Common myeloid progenitor, CD34-positive (primary cell): ENCODE results near the gene MEN1.
A peak's percentile ranks its signal among the peaks of the same experiment; 100 is the strongest.

Experiments used
- CTCF ChIA-PET: fragments of 350-600 bp; sonication (Branson Sonifier 250); formaldehyde crosslinking; loops from one replicate; lab custom pipeline; 2021; ENCODE audit warnings: antibody characterized with exemption; lab: Charles Lee
- POLR2A ChIA-PET: fragments of 350-600 bp; sonication (Branson Sonifier 250); formaldehyde crosslinking; loops from one replicate; lab custom pipeline; 2021; ENCODE audit warnings: antibody characterized with exemption; lab: Charles Lee
- DNase-seq, 3 donors: peaks; one replicate each; pipeline versions ENCODE4 v3.0.0 to v3.0.0-alpha.2; 2013
- H3K27ac ChIP-seq, 2 experiments: 1 replicate in 1 of 2; 2 replicates in 1 of 2; pipeline ENCODE4 v1.7.0; 2013; ENCODE audit warnings: inconsistent platforms in 2 of 2, low read length in 2 of 2, mild to moderate bottlenecking in 2 of 2, low read depth in 1 of 2, moderate library complexity in 1 of 2; ENCODE audit not compliant: severe bottlenecking in 2 of 2, insufficient read depth in 1 of 2, poor library complexity in 1 of 2
- H3K27me3 ChIP-seq, 5 experiments: replicated peaks in 2 of 5; 1 replicate in 3 of 5; 2 replicates in 2 of 5; pipeline versions ENCODE4 v1.6.1 to v1.7.0; 2013; ENCODE audit warnings: low read length in 4 of 5, mild to moderate bottlenecking in 2 of 5, moderate library complexity in 2 of 5, inconsistent platforms in 1 of 5; ENCODE audit not compliant: insufficient read depth in 5 of 5, control insufficient read depth in 4 of 5
- H3K36me3 ChIP-seq, 4 experiments: 1 replicate in 2 of 4; 2 replicates in 2 of 4; pipeline versions ENCODE4 v1.6.1 to v1.7.0; 2013; ENCODE audit warnings: low read length in 3 of 4, control low read depth in 1 of 4, mild to moderate bottlenecking in 1 of 4; ENCODE audit not compliant: control insufficient read depth in 4 of 4, insufficient read depth in 4 of 4
- H3K4me1 ChIP-seq, 4 experiments: 1 replicate in 3 of 4; 2 replicates in 1 of 4; pipeline versions ENCODE4 v1.6.1 to v1.7.1; 2013; ENCODE audit warnings: low read length in 3 of 4, mild to moderate bottlenecking in 3 of 4, control low read depth in 1 of 4, inconsistent platforms in 1 of 4, moderate library complexity in 1 of 4; ENCODE audit not compliant: control insufficient read depth in 4 of 4, insufficient read depth in 4 of 4; ENCODE audit errors: control extremely low read depth in 1 of 4
- H3K4me3 ChIP-seq, 7 experiments: 1 replicate in 4 of 7; 2 replicates in 3 of 7; pipeline versions ENCODE4 v1.5.1 to v1.7.0; 2013; ENCODE audit warnings: mild to moderate bottlenecking in 7 of 7, low read length in 6 of 7, moderate library complexity in 6 of 7, inconsistent platforms in 2 of 7, low read depth in 2 of 7, control low read depth in 1 of 7; ENCODE audit not compliant: insufficient read depth in 4 of 7, control insufficient read depth in 1 of 7; ENCODE audit errors: extremely low read depth in 1 of 7
- H3K9me3 ChIP-seq, 5 experiments: 1 replicate in 4 of 5; 2 replicates in 1 of 5; pipeline versions ENCODE4 v1.6.1 to v1.7.1; 2013; ENCODE audit warnings: low read length in 4 of 5, mild to moderate bottlenecking in 2 of 5, inconsistent platforms in 1 of 5, low read depth in 1 of 5, moderate library complexity in 1 of 5; ENCODE audit not compliant: control insufficient read depth in 4 of 5, insufficient read depth in 2 of 5; ENCODE audit errors: control extremely low read depth in 1 of 5
- WGBS: methylation state at CpG from one replicate; pipeline ENCODE4 v1.1.5; 2013; ENCODE audit not compliant: insufficient coverage; 5-methylcytosine and 5-hydroxymethylcytosine counted together

The MEN1 gene

GRCh38 chr11:64842851-64843685, 32.7 kb upstream of the MEN1 start:
- ChIA-PET POLR2A (no interaction called here), CTCF (interaction anchor here (0.7 to 33.3 kb wide), 6 partner anchors 21 to 230 kb away, joined by 3 to 1071 read pairs (median 6); partner anchors contain the start of gene EHD1)
- Histone ChIP-seq H3K27me3 (no peaks in the 10 kb centered on the region), H3K4me1 (peaks cover 0 to 13% (median 11%) of the 10 kb centered on the region in 4 experiments), H3K36me3 (peaks cover 0 to 13% (median 2%) of the 10 kb centered on the region in 4 experiments), H3K27ac (peak overlapping the region in 1 of 2 experiments; percentile 43), H3K9me3 (no peaks in the 10 kb centered on the region), H3K4me3 (no peak overlapping the region)
- 89% methylated on average over 19 of the region's 19 CpGs for WGBS
- no peak for DNase-seq

GRCh38 chr11:64842366-64842759, 32.0 kb upstream of the MEN1 start:
- Histone ChIP-seq H3K4me1 (peaks cover 0 to 12% (median 10%) of the 10 kb centered on the region in 4 experiments), H3K36me3 (peaks cover 0 to 14% (median 2%) of the 10 kb centered on the region in 4 experiments), H3K9me3 (no peaks in the 10 kb centered on the region), H3K4me3 (no peak overlapping the region), H3K27ac (no peak overlapping the region), H3K27me3 (no peaks in the 10 kb centered on the region)
- POLR2A ChIA-PET = no interaction called here
- CTCF ChIA-PET = interaction anchor here (16.1 to 33.3 kb wide), 2 partner anchors 22 to 47 kb away, joined by 268 to 1071 read pairs; partner anchors contain the start of gene EHD1
- DNase-seq = no peak
- WGBS = 97% methylated on average over 5 of the region's 6 CpGs

GRCh38 chr11:64841592-64842365, 31.4 kb upstream of the MEN1 start:
- CTCF ChIA-PET = interaction anchor here (16.1 to 33.3 kb wide), 2 partner anchors 23 to 48 kb away, joined by 268 to 1071 read pairs; partner anchors contain the start of gene EHD1
- WGBS = 93% methylated on average over 12 of the region's 15 CpGs
- no peak for DNase-seq
- Histone ChIP-seq H3K4me1 (peaks cover 0 to 13% (median 9%) of the 10 kb centered on the region in 4 experiments), H3K27ac (no peak overlapping the region), H3K9me3 (no peaks in the 10 kb centered on the region), H3K4me3 (no peak overlapping the region), H3K27me3 (no peaks in the 10 kb centered on the region), H3K36me3 (peaks cover 0 to 14% (median 2%) of the 10 kb centered on the region in 4 experiments)
- POLR2A ChIA-PET = no interaction called here

- CTCF ChIA-PET = interaction anchor here (0.7 to 33.3 kb wide), 6 partner anchors 8 to 52 kb away, joined by 3 to 1071 read pairs (median 4); partner anchors contain the start of gene EHD1
- WGBS = 95% methylated on average over 18 of the region's 24 CpGs
- no peak overlapping the region for H3K4me3 ChIP-seq
- H3K27ac ChIP-seq = no peak overlapping the region
- no peaks in the 10 kb centered on the region for H3K9me3 ChIP-seq
- peaks cover 0 to 19% (median 2%) of the 10 kb centered on the region in 4 experiments for H3K36me3 ChIP-seq
- peaks cover 0 to 13% (median 8%) of the 10 kb centered on the region in 4 experiments for H3K4me1 ChIP-seq
- H3K27me3 ChIP-seq = no peaks in the 10 kb centered on the region
- POLR2A ChIA-PET = no interaction called here
- no peak for DNase-seq
Observed at GRCh38 chr11:64839887-64840782, 29.8 kb upstream of the MEN1 start.

GRCh38 chr11:64839335-64839734, 29.0 kb upstream of the MEN1 start:
- no peak for DNase-seq
- H3K4me1 ChIP-seq = peaks cover 0 to 10% (median 6%) of the 10 kb centered on the region in 4 experiments
- H3K4me3 ChIP-seq = no peak overlapping the region
- ChIA-PET POLR2A (no interaction called here), CTCF (interaction anchor here (0.7 to 33.3 kb wide), 3 partner anchors 9 to 51 kb away, joined by 3 to 1071 read pairs (median 6); partner anchors contain the start of gene EHD1)
- H3K36me3 ChIP-seq = peaks cover 0 to 22% (median 2%) of the 10 kb centered on the region in 4 experiments
- no peak overlapping the region for H3K27ac ChIP-seq
- WGBS = 92% methylated on average over 8 of the region's 13 CpGs
- H3K9me3 ChIP-seq = no peaks in the 10 kb centered on the region
- H3K27me3 ChIP-seq = no peaks in the 10 kb centered on the region

GRCh38 chr11:64838600-64839334, 28.4 kb upstream of the MEN1 start:
- H3K4me3 ChIP-seq = no peak overlapping the region
- ChIA-PET POLR2A (no interaction called here), CTCF (interaction anchor here (0.5 to 33.3 kb wide), 3 partner anchors 50 to 177 kb away, joined by 4 to 1071 read pairs (median 6); partner anchors contain the start of gene EHD1)
- no peak overlapping the region for H3K27ac ChIP-seq
- no peak for DNase-seq
- H3K36me3 ChIP-seq = peaks cover 0 to 28% (median 2%) of the 10 kb centered on the region in 4 experiments
- no peaks in the 10 kb centered on the region for H3K9me3 ChIP-seq
- WGBS = 96% methylated on average over 21 of the region's 28 CpGs
- peaks cover 0 to 6% (median 2%) of the 10 kb centered on the region in 4 experiments for H3K4me1 ChIP-seq
- H3K27me3 ChIP-seq = no peaks in the 10 kb centered on the region
